GM10266 (cell line): Measurements from ENCODE around the gene CHID1.

ENCODE experiments used
- DNase-seq: peaks from one replicate; pipeline ENCODE4 v3.0.0; 2012; ENCODE audit errors: extremely low spot score
- CTCF ChIP-seq: IDR thresholded peaks from 2 replicates; pipeline ENCODE4 v1.5.1; 2012; ENCODE audit warnings: mild to moderate bottlenecking, low read depth; ENCODE audit not compliant: control insufficient read depth, insufficient read depth; ENCODE audit errors: missing control alignments

The CHID1 gene

GRCh38 chr11:861105-861479 is 49.5 kb downstream of the CHID1 start:
- no peak for DNase-seq
- no peak for TF ChIP-seq CTCF

GRCh38 chr11:860234-861104 is 50.1 kb downstream of the CHID1 start:
- TF ChIP-seq CTCF: no peak
- no peak for DNase-seq

GRCh38 chr11:859394-860131 is 51.0 kb downstream of the CHID1 start:
- no peak for TF ChIP-seq CTCF
- no peak for DNase-seq

DNA sequence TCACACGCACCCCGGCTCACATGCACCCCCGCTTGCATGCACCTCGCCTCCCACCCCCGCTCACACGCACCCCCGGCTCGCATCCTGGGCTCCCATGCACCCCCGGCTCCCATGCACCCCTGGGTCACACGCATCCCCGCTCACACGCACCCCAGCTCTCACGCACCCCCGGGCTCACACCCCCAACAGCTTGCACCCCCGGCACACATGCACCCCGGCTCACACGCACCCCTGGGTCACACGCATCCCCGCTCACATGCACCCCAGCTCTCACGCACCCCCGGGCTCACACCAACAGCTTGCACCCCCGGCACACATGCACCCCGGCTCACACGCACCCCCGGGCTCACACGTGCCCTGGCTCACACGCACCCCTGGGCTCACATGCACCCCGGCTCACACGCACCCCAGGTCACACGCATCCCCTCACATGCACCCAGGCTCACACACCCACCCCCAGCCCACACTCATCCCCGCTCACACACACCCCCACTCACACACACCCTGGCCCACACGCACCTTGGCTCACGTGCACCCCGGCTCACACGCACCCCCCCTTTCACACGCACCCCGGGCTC is 51.8 kb downstream of the CHID1 start:
- TF ChIP-seq CTCF: no peak

DNA sequence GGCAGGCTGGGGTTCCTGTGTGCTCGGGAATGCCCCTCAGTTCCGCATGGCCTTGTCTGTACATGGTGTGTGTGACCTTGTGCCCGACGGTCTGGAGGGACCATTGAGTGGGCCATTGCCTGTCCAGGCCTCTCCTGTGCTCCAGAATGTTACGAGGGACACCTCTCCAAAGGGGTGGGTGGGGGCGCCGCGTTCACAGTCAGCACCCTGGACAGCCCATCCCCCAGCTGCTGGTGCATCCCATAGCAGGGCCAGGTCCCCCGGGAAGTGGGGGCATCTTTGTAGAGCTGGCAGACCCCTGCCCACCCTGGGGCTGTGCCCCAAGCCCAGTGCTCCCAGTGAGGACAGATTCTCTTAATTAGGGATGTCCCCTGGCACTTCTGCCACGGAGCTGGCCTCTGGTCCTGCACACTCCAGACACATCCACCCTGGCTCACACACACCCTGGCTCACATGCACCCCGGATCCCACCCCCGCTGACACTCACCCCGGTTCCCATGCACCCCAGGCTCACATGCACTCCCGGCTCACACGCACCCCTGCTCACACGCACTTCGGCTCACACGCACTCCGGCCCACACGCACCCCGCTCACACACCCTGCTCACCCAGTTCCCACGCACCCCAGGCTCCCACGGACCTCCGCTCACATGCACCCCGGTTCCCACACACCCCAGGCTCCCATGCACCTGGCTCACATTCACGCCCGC is 52.4 kb downstream of the CHID1 start:
- no peak for TF ChIP-seq CTCF
- no peak for DNase-seq

More for the DNA sequence above, 51.8 kb downstream of the CHID1 start:
- DNase-seq: no peak

GRCh38 chr11:856397-856796 is 54.2 kb downstream of the CHID1 start:
- DNase-seq: no peak
- no peak for TF ChIP-seq CTCF
